Mucosa of stomach (tissue), 1 donor: ENCODE measurements around the gene PTRH2.

Experiments
- H3K27me3 ChIP-seq: one replicate; pipeline ENCODE4 v1.7.0; 2013; ENCODE audit warnings: mild to moderate bottlenecking, low read length; ENCODE audit not compliant: control insufficient read depth, insufficient read depth
- H3K36me3 ChIP-seq: one replicate; pipeline ENCODE4 v1.7.0; 2013; ENCODE audit warnings: low read length; ENCODE audit not compliant: control insufficient read depth, insufficient read depth
- H3K4me1 ChIP-seq: one replicate; pipeline ENCODE4 v1.7.0; 2013; ENCODE audit warnings: mild to moderate bottlenecking, low read length; ENCODE audit not compliant: control insufficient read depth, insufficient read depth
- H3K4me3 ChIP-seq: one replicate; pipeline ENCODE4 v1.7.0; 2013; ENCODE audit warnings: low read length
- H3K9ac ChIP-seq: one replicate; pipeline ENCODE4 v1.7.0; 2013; ENCODE audit warnings: mild to moderate bottlenecking, low read length, moderate library complexity
- H3K9me3 ChIP-seq: one replicate; pipeline ENCODE4 v1.7.0; 2013; ENCODE audit warnings: mild to moderate bottlenecking, low read length, moderate library complexity; ENCODE audit not compliant: control insufficient read depth
- donor health status: Pancreatic carcinoma.

PTRH2 gene

GRCh38 chr17:59712862-59713261, 5.6 kb upstream of the PTRH2 start:
- H3K27me3 ChIP-seq = no peaks in the 10 kb centered on the region
- H3K9me3 ChIP-seq = no peaks in the 10 kb centered on the region
- H3K4me3 ChIP-seq = no peak overlapping the region
- H3K36me3 ChIP-seq = no peaks in the 10 kb centered on the region
- no peak overlapping the region for H3K9ac ChIP-seq
- H3K4me1 ChIP-seq = peaks cover 9% of the 10 kb centered on the region

- Histone ChIP-seq H3K4me3 (no peak overlapping the region), H3K36me3 (no peaks in the 10 kb centered on the region), H3K9ac (no peak overlapping the region), H3K9me3 (no peaks in the 10 kb centered on the region), H3K4me1 (peaks cover 9% of the 10 kb centered on the region), H3K27me3 (no peaks in the 10 kb centered on the region)
These were observed 4.7 kb upstream of the PTRH2 start for GRCh38 chr17:59711936-59712335.

GRCh38 chr17:59707971-59708430, 771 bp upstream of the PTRH2 start:
- Histone ChIP-seq H3K27me3 (no peaks in the 10 kb centered on the region), H3K4me3 (peak overlapping the region; percentile 83), H3K9ac (peak overlapping the region; percentile 97), H3K9me3 (no peaks in the 10 kb centered on the region), H3K36me3 (no peaks in the 10 kb centered on the region), H3K4me1 (peaks cover 11% of the 10 kb centered on the region)

GRCh38 chr17:59702304-59702703, 4.9 kb downstream of the PTRH2 start:
- Histone ChIP-seq H3K9me3 (no peaks in the 10 kb centered on the region), H3K4me3 (no peak overlapping the region), H3K27me3 (no peaks in the 10 kb centered on the region), H3K4me1 (peaks cover 3% of the 10 kb centered on the region), H3K9ac (no peak overlapping the region), H3K36me3 (peaks cover under 1% of the 10 kb centered on the region)

GRCh38 chr17:59699786-59700185, 7.4 kb downstream of the PTRH2 start:
- Histone ChIP-seq H3K27me3 (no peaks in the 10 kb centered on the region), H3K4me3 (no peak overlapping the region), H3K36me3 (peaks cover 9% of the 10 kb centered on the region), H3K9me3 (no peaks in the 10 kb centered on the region), H3K4me1 (no peaks in the 10 kb centered on the region), H3K9ac (no peak overlapping the region)

GRCh38 chr17:59699218-59699617, 8.0 kb downstream of the PTRH2 start:
- peaks cover 9% of the 10 kb centered on the region for H3K36me3 ChIP-seq
- H3K9me3 ChIP-seq = no peaks in the 10 kb centered on the region
- H3K27me3 ChIP-seq = no peaks in the 10 kb centered on the region
- H3K4me1 ChIP-seq = no peaks in the 10 kb centered on the region
- no peak overlapping the region for H3K4me3 ChIP-seq
- no peak overlapping the region for H3K9ac ChIP-seq

GRCh38 chr17:59698143-59698542, 9.1 kb downstream of the PTRH2 start:
- Histone ChIP-seq H3K4me1 (no peaks in the 10 kb centered on the region), H3K4me3 (no peak overlapping the region), H3K27me3 (no peaks in the 10 kb centered on the region), H3K9me3 (no peaks in the 10 kb centered on the region), H3K36me3 (peaks cover 9% of the 10 kb centered on the region), H3K9ac (no peak overlapping the region)

- Histone ChIP-seq H3K36me3 (peaks cover 9% of the 10 kb centered on the region), H3K4me3 (no peak overlapping the region), H3K9ac (no peak overlapping the region), H3K27me3 (no peaks in the 10 kb centered on the region), H3K4me1 (no peaks in the 10 kb centered on the region), H3K9me3 (no peaks in the 10 kb centered on the region)
These were observed 10.4 kb downstream of the PTRH2 start for GRCh38 chr17:59696682-59697277.

- no peaks in the 10 kb centered on the region for H3K9me3 ChIP-seq
- peaks cover 9% of the 10 kb centered on the region for H3K36me3 ChIP-seq
- no peaks in the 10 kb centered on the region for H3K4me1 ChIP-seq
- no peaks in the 10 kb centered on the region for H3K27me3 ChIP-seq
- no peak overlapping the region for H3K9ac ChIP-seq
- H3K4me3 ChIP-seq = no peak overlapping the region
These were observed 11.1 kb downstream of the PTRH2 start for GRCh38 chr17:59695945-59696681.

GRCh38 chr17:59694344-59694743, 12.9 kb downstream of the PTRH2 start:
- Histone ChIP-seq H3K9ac (no peak overlapping the region), H3K4me1 (no peaks in the 10 kb centered on the region), H3K4me3 (no peak overlapping the region), H3K36me3 (peaks cover 9% of the 10 kb centered on the region), H3K9me3 (no peaks in the 10 kb centered on the region), H3K27me3 (no peaks in the 10 kb centered on the region)

GRCh38 chr17:59693582-59693981, 13.6 kb downstream of the PTRH2 start:
- Histone ChIP-seq H3K36me3 (peaks cover 9% of the 10 kb centered on the region), H3K9me3 (no peaks in the 10 kb centered on the region), H3K27me3 (no peaks in the 10 kb centered on the region), H3K4me1 (no peaks in the 10 kb centered on the region), H3K9ac (no peak overlapping the region), H3K4me3 (no peak overlapping the region)

GRCh38 chr17:59688496-59688895, 18.7 kb downstream of the PTRH2 start:
- Histone ChIP-seq H3K9ac (no peak overlapping the region), H3K36me3 (peaks cover 8% of the 10 kb centered on the region), H3K9me3 (no peaks in the 10 kb centered on the region), H3K4me3 (no peak overlapping the region), H3K4me1 (no peaks in the 10 kb centered on the region), H3K27me3 (no peaks in the 10 kb centered on the region)
